ENCODE data around the gene PPP2CA.
A peak's percentile ranks its signal among the peaks of the same experiment; 100 is the strongest.
"Not testable (repeated sequence)": the region's sequence is repeated elsewhere in the genome, so short reads cannot be mapped to it uniquely, and the experiment has no call there.

PPP2CA gene

GRCh38 chr5:134245101-134245604 is 19.3 kb upstream of the PPP2CA start:
- DNase-seq (ENCODE audit: low read depth in 2 of 2) = no peak

DNA sequence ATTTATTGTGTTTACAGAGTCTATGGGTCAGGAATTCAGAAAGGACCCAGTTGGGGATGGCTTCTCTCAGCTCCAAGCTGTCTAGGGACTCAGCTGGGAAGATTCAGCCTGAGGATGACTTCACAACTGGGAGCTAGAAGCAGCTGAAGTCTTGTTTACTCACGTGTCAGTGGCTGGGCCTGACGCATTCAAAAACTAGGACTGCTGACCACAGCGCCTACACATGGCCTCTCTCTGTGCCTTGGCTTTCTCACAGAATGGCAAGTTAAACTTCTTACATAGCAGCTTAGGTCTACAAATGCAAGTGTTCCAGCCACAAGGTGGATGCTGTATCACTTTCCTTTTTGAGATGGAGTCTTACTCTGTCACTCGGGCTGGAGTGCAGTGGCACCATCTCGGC is 16.3 kb upstream of the PPP2CA start:
- DNase-seq (ENCODE audit: low read depth in 2 of 2) = no peak

DNA sequence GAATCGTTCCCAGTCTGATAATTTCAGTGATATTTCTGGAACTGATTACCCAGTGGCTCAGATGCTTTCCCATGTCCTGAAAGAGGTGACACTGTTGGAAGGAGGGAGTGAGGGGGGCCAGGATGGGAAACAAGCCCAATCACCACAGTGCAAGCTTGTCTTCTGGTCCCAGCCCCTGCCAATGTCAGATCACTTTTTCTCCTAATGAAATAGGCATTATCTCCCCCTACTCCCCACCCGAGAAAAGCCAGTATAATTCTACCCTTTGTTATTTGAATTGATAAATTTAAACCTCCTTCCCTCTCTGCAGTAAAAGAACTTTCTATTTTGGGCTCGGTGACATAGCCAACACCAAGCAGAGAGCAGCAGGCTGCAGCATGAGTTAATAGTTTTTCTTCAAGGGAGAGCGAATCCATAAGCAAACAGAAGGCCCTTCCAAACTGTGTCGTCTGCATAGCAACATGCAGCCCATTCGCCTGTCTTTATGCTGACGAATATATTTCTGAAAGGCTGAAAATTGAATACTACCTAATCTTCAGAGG is 14.6 kb upstream of the PPP2CA start:
- no peak for DNase-seq (ENCODE audit: low read depth in 2 of 2)

DNA sequence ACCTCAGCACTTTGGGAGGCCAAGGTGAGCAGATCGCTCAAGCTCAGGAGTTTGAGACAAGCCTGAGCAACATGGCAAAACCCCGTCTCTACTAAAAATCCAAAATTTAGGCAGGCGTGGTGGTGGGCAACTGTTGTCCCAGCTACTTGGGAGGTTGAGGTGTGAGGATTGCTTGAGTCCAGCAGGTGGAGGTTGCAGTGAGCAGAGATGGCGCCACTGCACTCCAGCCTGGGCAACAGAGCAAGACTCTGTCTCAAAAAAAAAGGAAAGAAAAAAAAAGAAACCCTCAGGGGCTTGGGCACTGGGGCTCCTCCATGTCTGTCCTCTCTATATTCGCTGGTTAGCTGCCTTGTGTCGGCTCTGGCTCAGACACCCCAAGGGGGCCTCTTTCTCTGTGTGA is 10.9 kb upstream of the PPP2CA start:
- DNase-seq (ENCODE audit: low read depth in 2 of 2) = no peak

GRCh38 chr5:134236318-134236717 is 10.4 kb upstream of the PPP2CA start:
- no peak for DNase-seq (ENCODE audit: low read depth in 2 of 2)

- no peak for DNase-seq (ENCODE audit: low read depth in 2 of 2)
These were observed 2.8 kb upstream of the PPP2CA start for GRCh38 chr5:134228624-134229023.

DNA sequence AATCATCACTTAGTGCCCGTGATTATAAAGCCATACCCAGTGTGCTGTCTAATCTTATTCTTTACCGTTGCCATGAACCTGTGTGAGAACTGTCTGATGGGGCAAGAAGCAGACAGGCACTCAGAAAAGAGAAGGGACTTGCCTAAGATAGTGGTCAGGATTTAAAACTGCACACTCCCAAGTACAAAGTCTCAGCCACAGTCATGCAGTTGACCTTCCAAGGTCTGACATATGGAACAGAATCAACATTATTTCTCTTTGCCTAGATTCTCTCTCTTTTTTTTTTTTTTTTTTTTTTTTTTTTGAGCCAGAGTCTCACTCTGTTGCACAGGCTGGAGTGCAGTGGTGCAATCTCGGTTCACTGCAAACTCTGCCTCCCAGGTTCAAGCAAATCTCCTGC is 1.9 kb upstream of the PPP2CA start:
- no peak for DNase-seq (ENCODE audit: low read depth in 2 of 2)

- DNase-seq (ENCODE audit: low read depth in 2 of 2) = no peak
These were observed 1.4 kb upstream of the PPP2CA start for GRCh38 chr5:134227259-134227658.

DNA sequence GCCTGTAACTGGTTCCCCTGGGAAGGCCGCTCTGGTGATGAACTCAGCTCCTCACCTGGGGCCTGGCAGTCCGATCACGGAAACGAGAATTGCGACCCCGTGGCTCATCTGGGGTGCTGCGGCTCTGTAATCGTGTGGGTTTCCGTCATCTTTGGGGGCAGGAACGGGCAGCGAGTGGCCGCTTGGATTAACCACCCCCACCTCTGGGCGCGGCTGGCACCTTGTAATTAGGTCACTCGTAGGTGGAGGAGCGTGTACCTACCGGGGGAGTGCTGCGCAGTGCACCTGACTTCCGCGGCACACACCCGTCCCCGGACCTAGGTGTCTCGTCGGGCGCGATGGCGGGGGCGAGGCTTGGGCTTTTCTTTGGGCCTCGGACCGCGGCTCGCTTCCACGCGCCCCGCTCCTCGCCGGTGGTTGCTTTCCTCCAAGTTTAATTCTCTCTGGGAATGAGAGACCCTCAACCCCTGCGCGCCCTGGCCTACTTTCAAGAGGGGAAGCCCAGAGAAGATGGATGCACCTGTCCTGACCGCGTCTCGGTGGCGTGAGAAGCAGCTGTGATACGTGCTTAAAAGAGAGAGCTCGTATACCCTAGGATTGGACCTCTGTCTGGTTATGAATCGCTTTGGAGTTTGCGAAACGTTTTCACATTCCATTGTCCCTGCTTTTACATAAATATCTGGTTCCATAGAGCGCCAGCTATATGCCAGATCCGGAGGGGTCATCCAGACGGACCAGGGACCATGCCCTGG is 744 bp upstream of the PPP2CA start:
- no peak for DNase-seq (ENCODE audit: low read depth in 2 of 2)

DNA sequence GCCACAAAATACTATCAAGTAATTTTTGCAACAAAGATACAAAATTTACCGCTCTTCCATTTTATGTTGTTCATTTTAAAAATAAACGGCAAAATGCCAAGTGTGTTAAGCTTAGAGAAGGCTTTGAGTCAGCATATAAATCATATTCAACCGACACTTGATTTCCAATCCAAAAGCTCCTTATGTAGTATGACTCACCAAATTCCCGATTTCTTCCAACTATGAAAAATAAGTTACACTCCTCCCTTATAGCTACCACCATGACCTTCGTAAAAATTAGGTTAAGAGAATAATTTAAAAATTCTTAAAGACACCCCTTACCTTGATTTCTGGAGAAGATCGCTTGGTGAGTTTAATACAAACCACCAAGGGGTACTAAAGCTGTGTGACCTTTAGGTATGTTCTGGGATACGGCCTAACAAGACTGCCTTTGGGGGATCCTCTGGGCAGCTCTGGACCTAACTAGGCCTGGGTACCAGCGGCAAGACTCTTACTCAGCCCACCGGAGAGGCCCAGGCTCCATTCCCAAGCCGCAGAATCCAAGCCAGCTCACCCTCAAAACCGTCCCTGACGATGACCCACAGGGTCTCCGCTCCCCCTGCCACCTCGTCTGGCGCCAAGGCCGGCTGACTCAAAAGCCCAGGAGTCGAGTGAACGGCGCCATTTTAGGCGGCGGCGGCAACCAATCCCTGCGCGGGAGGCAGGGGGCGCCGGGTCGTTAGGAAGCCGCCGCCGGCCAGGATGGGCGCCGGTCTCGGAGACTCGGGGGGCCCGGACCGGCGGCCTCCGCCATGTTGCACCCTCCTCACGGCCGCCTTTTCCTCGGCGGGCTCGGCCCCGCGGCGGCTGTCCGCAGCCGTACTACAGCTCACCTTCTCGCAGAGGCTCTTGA is 739 bp downstream of the PPP2CA start:
- DNase-seq (ENCODE audit: low read depth in 2 of 2) = peak; percentile 29 to 54

DNA sequence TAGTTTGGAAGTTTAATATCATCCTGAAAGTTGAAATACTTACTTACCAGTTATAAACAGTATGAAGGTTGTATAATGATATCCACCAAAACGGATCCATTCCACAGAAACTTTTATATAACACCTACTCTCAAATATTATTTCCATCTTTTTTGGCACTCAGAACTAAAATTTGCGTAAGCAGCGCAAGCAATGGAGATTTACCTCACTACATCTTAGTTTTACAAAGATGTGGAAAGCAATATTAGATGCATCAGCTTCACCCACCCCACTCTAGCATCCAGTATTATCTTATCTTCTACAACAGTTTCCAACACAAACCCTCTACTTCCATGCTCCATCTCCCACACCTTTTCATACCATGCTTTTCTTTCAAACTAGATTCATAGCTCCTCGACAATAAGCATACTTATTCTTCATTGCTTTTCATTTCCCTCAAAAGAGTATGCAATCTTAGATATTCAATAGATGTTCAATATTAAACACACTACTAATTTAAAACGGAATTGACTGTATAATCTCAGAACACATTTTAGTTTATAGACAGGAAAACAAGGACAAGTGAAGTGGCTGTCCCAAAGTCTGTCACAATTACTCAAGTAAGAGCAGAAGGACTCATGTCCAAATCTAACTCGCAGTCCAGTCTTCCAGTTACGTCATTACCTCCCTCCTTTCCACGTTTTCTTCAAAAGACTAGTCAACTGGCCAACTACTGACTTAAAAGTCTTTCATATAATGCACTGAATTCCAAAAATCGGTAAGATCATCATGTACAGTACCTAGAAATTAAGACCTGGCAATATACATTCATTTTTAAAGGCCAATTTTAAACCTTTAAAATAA is 2.2 kb downstream of the PPP2CA start:
- DNase-seq (ENCODE audit: low read depth in 2 of 2) = no peak

DNA sequence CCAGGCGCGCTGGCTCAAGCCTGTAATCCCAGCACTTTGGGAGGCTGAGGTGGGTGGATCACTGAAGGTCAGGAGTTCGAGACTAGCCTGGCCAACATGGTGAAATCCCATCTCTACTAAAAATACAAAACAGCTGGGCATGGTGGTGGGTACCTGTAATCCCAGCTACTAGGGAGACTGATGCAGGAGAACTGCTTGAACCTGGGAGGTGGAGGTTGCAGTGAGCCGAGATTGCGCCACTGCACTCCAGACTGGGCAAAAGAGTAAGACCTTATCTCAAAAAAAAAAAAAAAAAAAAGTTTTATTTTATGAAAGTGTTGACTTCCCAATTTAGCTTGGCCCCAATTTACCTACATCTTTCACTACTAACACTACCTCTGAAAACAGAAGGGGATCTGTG is 4.2 kb downstream of the PPP2CA start:
- not testable (repeated sequence) for DNase-seq (ENCODE audit: low read depth in 2 of 2)

GRCh38 chr5:134215757-134216156 is 10.1 kb downstream of the PPP2CA start:
- no peak for DNase-seq (ENCODE audit: low read depth in 2 of 2)

DNA sequence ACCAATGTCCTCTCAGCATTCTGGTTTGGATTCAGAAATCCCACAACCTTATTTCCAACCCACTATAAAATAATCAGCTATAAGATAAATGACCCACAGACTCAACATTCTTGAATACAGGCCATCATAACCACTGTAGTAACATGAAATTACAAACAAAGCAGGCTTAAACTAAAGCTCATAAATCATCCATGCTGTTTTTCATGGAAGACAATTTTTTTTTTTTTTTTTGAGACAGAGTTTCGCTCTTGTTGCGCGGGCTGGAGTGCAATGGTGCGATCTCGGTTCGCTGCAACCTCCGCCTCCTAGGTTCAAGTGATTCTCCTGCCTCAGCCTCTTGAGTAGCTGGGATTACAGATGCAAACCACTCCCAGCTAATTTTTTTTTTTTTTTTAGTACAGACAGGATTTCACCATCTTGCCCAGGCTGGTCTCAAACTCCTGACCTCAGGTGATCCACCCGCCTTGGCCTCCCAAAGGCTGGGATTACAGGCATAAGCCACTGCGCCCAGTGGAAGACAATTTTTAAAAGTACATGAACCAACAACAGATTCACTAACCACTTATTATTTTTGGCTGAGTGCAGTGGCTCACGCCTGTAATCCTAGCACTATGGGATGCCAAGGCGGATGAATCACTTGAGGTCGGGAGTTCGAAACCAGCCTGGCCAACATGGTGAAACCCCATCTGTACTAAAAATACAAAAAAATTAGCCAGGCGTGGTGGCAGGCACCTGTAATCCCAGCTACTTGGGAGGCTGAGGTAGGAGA is 14.4 kb downstream of the PPP2CA start:
- DNase-seq (ENCODE audit: low read depth in 2 of 2) = not testable (repeated sequence)

DNA sequence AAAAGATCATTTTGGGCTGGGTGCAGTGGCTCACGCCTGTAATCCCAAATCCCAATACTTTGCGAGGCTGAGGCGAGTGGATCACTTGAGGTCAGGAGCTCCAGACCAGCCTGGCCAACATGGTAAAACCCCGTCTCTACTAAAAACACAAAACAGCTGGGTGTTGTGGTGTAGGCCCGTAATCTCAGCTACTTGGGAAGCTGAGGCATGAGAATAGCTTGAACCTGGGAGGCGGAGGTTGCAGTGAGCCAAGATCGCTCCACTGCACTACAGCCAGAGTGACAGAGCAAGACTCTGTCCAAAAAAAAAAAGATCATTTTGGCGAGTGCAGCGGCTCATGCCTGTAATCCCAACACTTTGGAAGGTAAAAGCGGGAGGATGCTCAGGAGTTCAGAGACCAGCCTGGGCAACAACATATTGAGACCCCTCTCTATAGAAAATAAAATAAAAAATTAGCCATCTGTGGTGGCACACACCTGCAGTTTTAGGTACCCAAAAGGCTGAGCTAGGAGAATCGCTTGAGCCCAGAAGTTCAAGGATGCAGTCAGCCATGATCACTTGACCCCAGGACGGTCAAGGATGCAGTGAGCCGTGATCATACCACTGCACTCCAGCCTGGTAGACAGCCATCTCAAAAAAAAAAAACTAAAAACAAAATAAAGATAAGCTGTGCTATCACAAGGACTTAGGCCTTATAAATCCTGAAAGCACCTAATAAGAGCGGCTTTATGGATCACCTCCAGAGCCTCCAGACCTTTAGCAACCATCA is 16.2 kb downstream of the PPP2CA start:
- no peak for DNase-seq (ENCODE audit: low read depth in 2 of 2)

DNA sequence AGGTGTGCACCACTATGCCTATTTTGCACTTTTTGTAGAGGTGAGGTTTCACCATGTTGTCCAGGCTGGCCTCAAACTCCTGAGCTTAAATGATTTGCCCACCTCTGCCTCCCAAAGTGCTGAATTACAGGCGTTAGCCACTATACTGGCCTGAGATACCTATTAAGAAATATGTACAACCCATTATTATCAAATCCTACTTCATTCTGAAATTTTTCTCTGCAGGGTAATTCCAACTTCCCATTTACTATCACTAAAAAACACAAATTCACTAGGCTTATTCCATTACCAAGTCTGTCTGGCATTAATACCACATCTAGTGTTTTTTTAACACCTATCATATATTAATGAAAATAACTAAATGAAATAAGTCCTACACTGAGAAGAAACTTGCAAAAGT is 18.2 kb downstream of the PPP2CA start:
- DNase-seq (ENCODE audit: low read depth in 2 of 2) = no peak

GRCh38 chr5:134206627-134207160 is 19.2 kb downstream of the PPP2CA start:
- no peak for DNase-seq (ENCODE audit: low read depth in 2 of 2)

- no peak for DNase-seq (ENCODE audit: low read depth in 2 of 2)
These were observed 21.3 kb downstream of the PPP2CA start for GRCh38 chr5:134204575-134204974.

- DNase-seq (ENCODE audit: low read depth in 2 of 2) = no peak
These were observed 22.2 kb downstream of the PPP2CA start for GRCh38 chr5:134203630-134204029.

DNA sequence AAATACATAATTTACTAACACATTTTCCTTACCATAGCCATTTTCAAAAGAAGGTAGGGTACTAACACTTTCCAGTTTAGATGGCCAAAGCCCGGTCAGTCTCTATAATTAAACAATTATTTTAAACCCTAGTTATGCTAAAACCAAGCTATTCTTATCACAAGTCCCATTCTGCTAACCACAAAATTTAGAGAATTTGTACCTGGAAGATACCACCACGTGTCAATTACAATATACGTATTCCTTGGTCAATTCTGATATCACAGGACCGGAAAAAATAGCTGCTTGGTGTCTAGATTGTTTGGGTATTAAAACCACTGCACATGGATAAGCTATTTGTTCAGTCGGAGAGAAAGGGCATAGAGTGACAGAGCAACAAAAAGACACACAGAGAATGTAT is 30.2 kb downstream of the PPP2CA start:
- DNase-seq (ENCODE audit: low read depth in 2 of 2) = no peak

Measured in stimulated activated CD4-positive, alpha-beta T cell treated with anti-CD3 and anti-CD28 coated beads, Interleukin-1b, Interleukin-23, amount 100 ng/mL, for 4 hours (primary cell).